ENCODE results near the gene APBB2.

DNA sequence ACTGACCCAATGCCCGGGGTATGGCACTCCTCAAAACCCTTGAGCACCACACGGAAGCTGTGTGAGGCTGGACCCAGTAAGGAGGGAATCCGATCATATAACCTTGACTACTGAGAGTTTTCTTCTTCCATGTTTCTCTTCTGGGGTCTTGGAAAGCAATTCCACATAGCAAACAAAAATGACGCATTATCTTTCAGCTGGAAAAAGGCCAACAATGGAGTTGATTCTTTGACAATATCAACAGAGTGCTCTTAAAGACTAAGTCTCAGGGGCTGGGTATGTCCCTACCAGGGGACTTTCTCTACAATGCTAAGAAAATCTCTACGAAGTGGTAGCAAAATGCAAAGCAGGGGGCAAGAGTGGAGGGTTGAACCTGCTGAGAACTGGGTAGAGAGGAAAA, 276.0 kb downstream of the APBB2 start:
- TF ChIP-seq YY1 (IDR thresholded peaks at IDR 0.05) (no peak), SP1 (IDR thresholded peaks at IDR 0.05) (no peak), FOXA1 (IDR thresholded peaks at IDR 0.05) (no peak), RXRA (IDR thresholded peaks at IDR 0.05) (no peak), TAF1 (conservative IDR thresholded peaks at IDR 0.05) (no peak), RAD21 (IDR thresholded peaks at IDR 0.05) (no peak)
- TF ChIP-seq, protein P1, sequence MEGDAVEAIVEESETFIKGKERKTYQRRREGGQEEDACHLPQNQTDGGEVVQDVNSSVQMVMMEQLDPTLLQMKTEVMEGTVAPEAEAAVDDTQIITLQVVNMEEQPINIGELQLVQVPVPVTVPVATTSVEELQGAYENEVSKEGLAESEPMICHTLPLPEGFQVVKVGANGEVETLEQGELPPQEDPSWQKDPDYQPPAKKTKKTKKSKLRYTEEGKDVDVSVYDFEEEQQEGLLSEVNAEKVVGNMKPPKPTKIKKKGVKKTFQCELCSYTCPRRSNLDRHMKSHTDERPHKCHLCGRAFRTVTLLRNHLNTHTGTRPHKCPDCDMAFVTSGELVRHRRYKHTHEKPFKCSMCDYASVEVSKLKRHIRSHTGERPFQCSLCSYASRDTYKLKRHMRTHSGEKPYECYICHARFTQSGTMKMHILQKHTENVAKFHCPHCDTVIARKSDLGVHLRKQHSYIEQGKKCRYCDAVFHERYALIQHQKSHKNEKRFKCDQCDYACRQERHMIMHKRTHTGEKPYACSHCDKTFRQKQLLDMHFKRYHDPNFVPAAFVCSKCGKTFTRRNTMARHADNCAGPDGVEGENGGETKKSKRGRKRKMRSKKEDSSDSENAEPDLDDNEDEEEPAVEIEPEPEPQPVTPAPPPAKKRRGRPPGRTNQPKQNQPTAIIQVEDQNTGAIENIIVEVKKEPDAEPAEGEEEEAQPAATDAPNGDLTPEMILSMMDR (IDR thresholded peaks at IDR 0.05; ENCODE audit: low read depth, low read length, missing input control): no peak
- TF ChIP-seq, protein P2, sequence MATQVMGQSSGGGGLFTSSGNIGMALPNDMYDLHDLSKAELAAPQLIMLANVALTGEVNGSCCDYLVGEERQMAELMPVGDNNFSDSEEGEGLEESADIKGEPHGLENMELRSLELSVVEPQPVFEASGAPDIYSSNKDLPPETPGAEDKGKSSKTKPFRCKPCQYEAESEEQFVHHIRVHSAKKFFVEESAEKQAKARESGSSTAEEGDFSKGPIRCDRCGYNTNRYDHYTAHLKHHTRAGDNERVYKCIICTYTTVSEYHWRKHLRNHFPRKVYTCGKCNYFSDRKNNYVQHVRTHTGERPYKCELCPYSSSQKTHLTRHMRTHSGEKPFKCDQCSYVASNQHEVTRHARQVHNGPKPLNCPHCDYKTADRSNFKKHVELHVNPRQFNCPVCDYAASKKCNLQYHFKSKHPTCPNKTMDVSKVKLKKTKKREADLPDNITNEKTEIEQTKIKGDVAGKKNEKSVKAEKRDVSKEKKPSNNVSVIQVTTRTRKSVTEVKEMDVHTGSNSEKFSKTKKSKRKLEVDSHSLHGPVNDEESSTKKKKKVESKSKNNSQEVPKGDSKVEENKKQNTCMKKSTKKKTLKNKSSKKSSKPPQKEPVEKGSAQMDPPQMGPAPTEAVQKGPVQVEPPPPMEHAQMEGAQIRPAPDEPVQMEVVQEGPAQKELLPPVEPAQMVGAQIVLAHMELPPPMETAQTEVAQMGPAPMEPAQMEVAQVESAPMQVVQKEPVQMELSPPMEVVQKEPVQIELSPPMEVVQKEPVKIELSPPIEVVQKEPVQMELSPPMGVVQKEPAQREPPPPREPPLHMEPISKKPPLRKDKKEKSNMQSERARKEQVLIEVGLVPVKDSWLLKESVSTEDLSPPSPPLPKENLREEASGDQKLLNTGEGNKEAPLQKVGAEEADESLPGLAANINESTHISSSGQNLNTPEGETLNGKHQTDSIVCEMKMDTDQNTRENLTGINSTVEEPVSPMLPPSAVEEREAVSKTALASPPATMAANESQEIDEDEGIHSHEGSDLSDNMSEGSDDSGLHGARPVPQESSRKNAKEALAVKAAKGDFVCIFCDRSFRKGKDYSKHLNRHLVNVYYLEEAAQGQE (IDR thresholded peaks at IDR 0.05): no peak

Data from liver (tissue), 3 donors.